Parathyroid adenoma (tissue), 2 donors: ENCODE data around the gene AUTS2.
"Not testable (repeated sequence)": the region's sequence is repeated elsewhere in the genome, so short reads cannot be mapped to it uniquely, and the experiment has no call there.

Experiments
- H2AFZ ChIP-seq: fragments of 300-600 bp; sonication (generic); one replicate; pipeline ENCODE4 v1.7.0; 2017; ENCODE audit warnings: antibody characterized with exemption, mild to moderate bottlenecking
- H3K27ac ChIP-seq: fragments of 300-600 bp; sonication (generic); one replicate; pipeline ENCODE4 v1.7.0; 2017
- H3K27me3 ChIP-seq: fragments of 300-600 bp; sonication (generic); one replicate; pipeline ENCODE4 v1.7.0; 2017; ENCODE audit warnings: low read length; ENCODE audit not compliant: control insufficient read depth, insufficient read depth
- H3K36me3 ChIP-seq: fragments of 300-600 bp; sonication (generic); one replicate; pipeline ENCODE4 v1.7.0; 2017; ENCODE audit warnings: low read length; ENCODE audit not compliant: control insufficient read depth, insufficient read depth
- H3K4me1 ChIP-seq: fragments of 300-600 bp; sonication (generic); one replicate; pipeline ENCODE4 v1.7.0; 2017; ENCODE audit warnings: control low read depth
- H3K4me2 ChIP-seq: fragments of 300-600 bp; sonication (generic); one replicate; pipeline ENCODE4 v1.7.0; 2017; ENCODE audit warnings: low read length
- H3K4me3 ChIP-seq: fragments of 300-600 bp; sonication (generic); one replicate; pipeline ENCODE4 v1.7.0; 2017; ENCODE audit warnings: low read depth, low read length
- H3K79me2 ChIP-seq: fragments of 300-600 bp; sonication (generic); one replicate; pipeline ENCODE4 v1.7.0; 2017; ENCODE audit warnings: control low read depth
- H3K9ac ChIP-seq: fragments of 300-600 bp; sonication (generic); one replicate; pipeline ENCODE4 v1.7.0; 2017; ENCODE audit warnings: mild to moderate bottlenecking
- H3K9me3 ChIP-seq: fragments of 300-600 bp; sonication (generic); one replicate; pipeline ENCODE4 v1.7.0; 2017; ENCODE audit warnings: low read length; ENCODE audit not compliant: control insufficient read depth
- CTCF ChIP-seq: fragments of 300-600 bp; sonication (generic); IDR thresholded peaks from one replicate; pipeline ENCODE4 v1.7.0; 2017; ENCODE audit warnings: antibody characterized with exemption, mild to moderate bottlenecking
- donor health status: primary hyperparathyroidism.

The AUTS2 gene

GRCh38 chr7:70726951-70727378 lies 1128.7 kb downstream of the AUTS2 start:
- Histone ChIP-seq H3K9ac (no peak overlapping the region), H3K79me2 (no peaks in the 10 kb centered on the region), H3K4me3 (no peak overlapping the region), H3K36me3 (no peaks in the 10 kb centered on the region), H3K9me3 (no peaks in the 10 kb centered on the region), H2AFZ (no peak overlapping the region), H3K27me3 (no peaks in the 10 kb centered on the region), H3K4me2 (no peak overlapping the region), H3K4me1 (no peaks in the 10 kb centered on the region), H3K27ac (no peak overlapping the region)
- TF ChIP-seq CTCF, result no peak

GRCh38 chr7:70727861-70728260 lies 1129.6 kb downstream of the AUTS2 start:
- H3K27me3 ChIP-seq, result no peaks in the 10 kb centered on the region
- H3K9ac ChIP-seq, result no peak overlapping the region
- H3K79me2 ChIP-seq, result peaks cover under 1% of the 10 kb centered on the region
- no peak overlapping the region for H3K27ac ChIP-seq
- H2AFZ ChIP-seq, result no peak overlapping the region
- no peaks in the 10 kb centered on the region for H3K4me1 ChIP-seq
- no peak overlapping the region for H3K4me3 ChIP-seq
- no peaks in the 10 kb centered on the region for H3K9me3 ChIP-seq
- TF ChIP-seq CTCF, result no peak
- no peak overlapping the region for H3K4me2 ChIP-seq
- no peaks in the 10 kb centered on the region for H3K36me3 ChIP-seq

GRCh38 chr7:70728872-70729552 lies 1130.7 kb downstream of the AUTS2 start:
- H3K4me2 ChIP-seq, result no peak overlapping the region
- H3K4me3 ChIP-seq, result no peak overlapping the region
- no peaks in the 10 kb centered on the region for H3K9me3 ChIP-seq
- H3K36me3 ChIP-seq, result no peaks in the 10 kb centered on the region
- peaks cover 2% of the 10 kb centered on the region for H3K79me2 ChIP-seq
- no peak overlapping the region for H3K9ac ChIP-seq
- no peaks in the 10 kb centered on the region for H3K4me1 ChIP-seq
- no peak overlapping the region for H2AFZ ChIP-seq
- no peak for TF ChIP-seq CTCF
- no peak overlapping the region for H3K27ac ChIP-seq
- no peaks in the 10 kb centered on the region for H3K27me3 ChIP-seq

- not testable (repeated sequence) for H3K4me2 ChIP-seq, H3K9ac ChIP-seq, H3K9me3 ChIP-seq, H3K79me2 ChIP-seq, H3K36me3 ChIP-seq, H3K4me3 ChIP-seq, H3K27me3 ChIP-seq, H3K27ac ChIP-seq, H2AFZ ChIP-seq, H3K4me1 ChIP-seq
Measured at GRCh38 chr7:70729553-70730157, 1131.4 kb downstream of the AUTS2 start.

GRCh38 chr7:70730451-70731110 lies 1132.3 kb downstream of the AUTS2 start:
- no peak overlapping the region for H3K9ac ChIP-seq
- H3K79me2 ChIP-seq, result peaks cover 2% of the 10 kb centered on the region
- no peak overlapping the region for H3K4me2 ChIP-seq
- no peaks in the 10 kb centered on the region for H3K27me3 ChIP-seq
- no peaks in the 10 kb centered on the region for H3K4me1 ChIP-seq
- no peak for TF ChIP-seq CTCF
- H3K9me3 ChIP-seq, result no peaks in the 10 kb centered on the region
- no peak overlapping the region for H3K4me3 ChIP-seq
- H3K36me3 ChIP-seq, result no peaks in the 10 kb centered on the region
- no peak overlapping the region for H2AFZ ChIP-seq
- H3K27ac ChIP-seq, result no peak overlapping the region
